GM18867 (cell line): ENCODE results near the gene DBN1.
A peak's percentile ranks its signal among the peaks of the same experiment; 100 is the strongest.

Source experiments
- ATAC-seq: cut with Tn5 transposase; IDR thresholded peaks from one replicate; pipeline ENCODE4 v1.9.1; 2021; ENCODE audit warnings: mild to moderate bottlenecking, moderate library complexity; ENCODE audit not compliant: unreplicated experiment

Gene DBN1

DNA sequence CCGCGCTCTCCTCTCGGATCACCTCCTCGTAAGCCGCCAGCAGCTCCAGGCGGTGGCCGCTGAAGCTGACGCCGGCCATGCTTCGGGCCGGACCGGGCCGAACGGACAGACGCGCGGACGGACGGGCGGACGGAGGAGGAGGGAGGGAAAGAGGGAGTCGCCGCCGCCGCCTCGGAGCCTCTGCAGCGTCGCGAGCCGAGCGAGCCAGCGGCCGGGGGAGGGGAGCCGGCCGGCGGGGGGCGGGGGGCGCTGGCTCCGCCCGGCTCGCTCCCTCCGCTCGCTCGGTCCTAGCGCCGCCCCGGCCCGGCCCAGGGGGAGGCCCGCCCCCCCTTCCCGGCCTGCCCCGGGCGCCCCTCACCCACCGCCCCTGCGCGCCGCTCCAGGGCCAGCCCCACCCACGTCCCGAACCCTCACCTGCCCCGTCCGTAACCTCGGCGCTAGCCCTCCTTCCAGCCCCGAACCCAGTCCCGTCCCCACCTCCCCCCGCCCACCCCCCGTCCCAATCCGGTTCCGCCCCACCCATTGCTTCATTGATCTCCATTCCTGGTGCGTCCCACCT lies at the start of gene DBN1:
Gene DBN1, minus strand, starts transcription at position 192 of the 559 bp plus-strand sequence. Its CDS starts 113 bp downstream, at position 79.
- ATAC-seq: peak; percentile 35

DNA sequence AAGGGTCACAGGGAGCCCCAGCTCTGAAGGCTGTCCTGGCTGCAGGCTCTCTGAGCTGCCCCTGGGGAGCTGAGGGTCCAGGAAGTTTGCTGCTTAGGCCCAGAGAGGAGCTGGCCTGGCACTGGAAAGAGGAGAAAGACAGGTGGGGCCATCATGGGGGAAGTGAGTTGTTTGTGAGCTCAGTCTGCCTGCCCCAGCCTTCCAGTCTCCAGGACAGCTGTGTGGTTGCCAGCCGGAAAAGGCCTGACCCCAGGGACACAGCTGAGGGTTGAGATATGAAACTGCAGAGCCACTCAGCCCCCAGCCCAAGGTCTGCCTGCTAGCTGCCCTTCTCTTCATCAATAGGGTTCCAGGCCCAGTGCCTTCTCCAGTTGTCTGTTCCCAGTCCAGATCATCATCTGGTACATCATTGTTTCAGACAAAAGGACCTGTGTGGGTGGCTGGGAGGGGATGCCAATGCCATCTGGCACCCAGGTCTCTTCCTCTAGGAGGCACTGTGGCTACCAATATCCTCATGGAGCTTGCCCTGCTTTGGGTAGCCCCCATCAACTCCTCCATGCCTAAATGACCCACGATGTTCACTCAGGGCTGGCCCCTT lies 47.6 kb upstream of the DBN1 start:
- ATAC-seq: no peak

DNA sequence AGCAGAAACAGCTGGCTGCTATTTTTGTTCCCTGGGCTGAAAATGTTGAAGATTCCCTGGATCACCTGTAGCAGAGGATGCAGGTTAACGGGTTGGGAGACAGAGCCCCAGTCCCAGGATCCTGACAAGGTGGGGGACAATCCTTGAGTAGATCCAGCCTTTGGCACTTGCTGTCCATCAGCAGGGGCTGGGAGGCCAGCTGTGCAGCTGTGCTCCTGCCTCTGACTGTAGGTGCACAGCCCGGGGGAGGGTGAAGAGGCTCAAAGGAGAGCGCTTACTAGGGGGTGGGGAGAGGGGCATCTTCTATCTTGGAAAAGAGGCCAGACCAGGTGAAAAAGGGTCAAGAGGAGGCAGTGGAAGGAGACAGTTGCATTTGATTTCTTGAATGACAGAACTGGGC lies 46.8 kb upstream of the DBN1 start:
- ATAC-seq: no peak

DNA sequence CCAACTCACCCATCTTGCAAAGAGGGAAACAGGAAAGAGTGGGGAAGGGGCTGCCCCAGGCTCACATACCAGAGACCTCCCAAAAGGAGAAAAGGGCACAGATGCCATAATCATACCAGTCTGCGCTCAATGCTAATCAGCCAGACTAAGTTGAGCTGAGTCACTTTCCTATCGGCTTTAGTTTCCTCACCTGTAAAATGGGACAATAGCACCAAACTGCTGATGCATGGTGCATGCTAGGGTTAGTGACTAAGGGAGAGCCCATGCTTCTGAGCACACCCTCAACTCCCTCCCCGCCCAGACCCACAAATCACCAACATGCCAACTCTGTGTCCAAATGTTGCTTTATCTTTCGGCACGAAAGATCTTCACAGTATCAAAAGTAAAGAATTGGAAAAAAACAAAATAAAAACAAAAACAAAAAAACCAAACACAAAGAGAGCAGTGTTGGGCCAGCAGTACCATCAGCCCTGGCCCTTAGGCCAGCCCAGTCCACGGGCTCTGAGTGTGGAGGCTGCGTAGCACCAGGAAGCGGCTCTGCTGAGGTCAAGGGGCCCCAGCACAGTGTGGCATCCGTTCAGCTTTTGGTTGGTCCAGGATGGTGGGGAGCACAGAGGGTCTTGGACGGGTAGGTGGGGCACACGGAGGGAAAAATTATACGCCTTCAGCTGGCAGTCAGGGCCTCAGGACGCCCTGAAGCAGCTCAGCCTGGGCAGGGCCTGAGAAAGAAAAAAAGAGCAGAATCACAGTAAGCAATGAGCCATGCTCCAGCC lies 46.2 kb upstream of the DBN1 start:
- no peak for ATAC-seq

DNA sequence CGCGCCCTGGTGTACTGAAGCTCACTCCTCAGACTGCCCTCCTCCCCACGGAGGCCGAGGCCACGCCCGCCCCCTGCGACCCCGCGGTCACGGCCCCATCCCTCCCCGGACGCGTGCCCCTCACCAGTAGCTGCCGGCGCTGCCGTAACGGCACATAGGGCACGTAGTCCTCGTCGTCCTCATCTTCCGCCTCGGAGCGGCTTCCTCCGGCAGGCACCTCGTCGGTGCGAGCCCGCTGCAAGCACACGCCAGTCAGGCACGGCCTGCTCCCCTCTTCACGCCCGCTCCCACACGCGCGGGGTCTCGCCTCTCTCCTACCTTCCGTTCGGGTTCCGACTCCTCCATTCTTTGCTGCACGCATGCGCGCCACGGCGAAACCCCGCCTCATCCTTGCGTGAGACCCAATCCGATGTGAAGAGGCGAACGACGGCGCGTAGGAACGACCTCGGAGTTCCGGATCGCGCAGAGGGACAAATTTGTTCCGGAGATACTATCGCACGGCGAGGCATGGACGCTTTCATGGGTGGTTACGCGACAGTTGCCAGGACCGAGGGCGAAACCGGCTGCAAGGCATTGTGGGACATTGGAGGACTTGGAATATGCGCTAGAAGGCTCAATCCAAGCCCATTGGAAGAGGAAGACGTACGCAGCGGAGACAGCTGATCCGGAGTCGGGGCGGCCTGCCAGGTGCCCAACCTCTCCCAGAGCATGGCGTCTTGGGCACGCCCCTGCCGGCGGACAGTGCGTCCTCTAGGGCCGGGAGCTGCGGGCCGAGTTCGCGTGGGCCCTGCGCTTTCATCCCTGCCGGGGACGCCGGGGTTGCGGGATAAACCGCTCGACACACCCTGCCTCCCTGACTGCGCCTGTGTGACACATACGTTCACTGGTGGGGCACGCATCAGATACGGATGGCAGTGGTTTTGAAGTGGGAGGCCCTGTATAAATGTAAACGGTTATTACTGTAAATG lies 43.5 kb upstream of the DBN1 start, which contains the start of gene DDX41:
Gene DDX41, minus strand, starts transcription at position 361 of the 968 bp plus-strand sequence. Its CDS starts 16 bp downstream, at position 345.
- ATAC-seq: peak; percentile 75

DNA sequence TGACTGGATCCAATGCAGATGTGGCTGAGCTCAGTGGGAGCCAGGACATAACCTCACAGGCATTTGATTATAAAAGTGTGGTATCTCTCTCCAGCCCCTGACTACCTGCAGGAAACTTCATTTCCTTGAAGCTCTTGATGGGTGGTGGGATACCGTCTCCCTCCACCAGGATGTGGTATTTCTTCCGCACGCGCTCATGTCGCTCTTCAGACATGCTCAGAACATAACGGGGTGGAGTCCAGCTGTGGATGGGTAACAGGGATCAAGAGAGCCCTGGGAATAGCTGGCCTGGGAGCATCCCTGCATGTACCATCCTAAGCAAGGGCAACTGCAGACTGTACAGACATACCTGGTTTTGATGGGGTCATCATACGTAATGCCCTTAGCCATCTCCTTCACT lies 42.1 kb upstream of the DBN1 start:
- no peak for ATAC-seq

DNA sequence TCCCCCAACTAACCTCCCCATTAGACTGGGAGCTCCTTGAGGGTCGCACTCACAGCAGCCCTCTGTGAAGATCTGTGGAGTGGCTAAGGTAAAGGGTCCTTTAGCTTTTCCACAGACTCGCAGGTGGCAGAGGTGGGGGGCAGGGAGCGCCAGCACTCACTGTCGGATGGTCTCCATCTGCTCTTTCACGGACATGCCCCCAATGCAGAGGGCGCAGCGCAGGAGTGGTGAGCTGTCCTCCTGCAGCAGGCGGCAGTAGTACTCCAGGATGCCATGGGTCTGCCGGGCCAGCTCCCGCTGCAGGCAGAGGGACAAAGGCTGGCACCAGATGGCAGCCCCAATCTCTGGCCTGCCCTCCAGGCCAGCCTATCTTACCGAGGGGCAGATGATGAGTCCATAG lies 41.1 kb upstream of the DBN1 start:
- no peak for ATAC-seq

DNA sequence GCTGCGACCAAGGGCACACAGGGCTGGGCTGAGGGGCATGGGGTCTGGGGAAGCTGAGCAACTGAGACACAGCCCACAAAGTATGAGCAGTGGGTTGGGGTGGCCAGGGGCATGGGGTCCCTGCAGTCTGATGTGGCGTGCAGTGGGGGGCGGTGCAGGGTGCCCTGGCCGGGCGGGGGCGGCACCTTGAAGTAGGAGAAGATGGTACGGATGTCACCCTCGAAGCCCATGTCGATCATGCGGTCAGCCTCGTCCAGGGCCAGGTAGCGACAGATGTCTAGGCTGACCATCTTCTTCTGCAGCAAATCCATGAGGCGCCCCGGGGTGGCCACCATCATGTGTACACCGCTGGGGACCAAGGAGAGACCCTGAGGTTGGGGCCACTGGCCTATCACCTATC lies 40.1 kb upstream of the DBN1 start:
- no peak for ATAC-seq

DNA sequence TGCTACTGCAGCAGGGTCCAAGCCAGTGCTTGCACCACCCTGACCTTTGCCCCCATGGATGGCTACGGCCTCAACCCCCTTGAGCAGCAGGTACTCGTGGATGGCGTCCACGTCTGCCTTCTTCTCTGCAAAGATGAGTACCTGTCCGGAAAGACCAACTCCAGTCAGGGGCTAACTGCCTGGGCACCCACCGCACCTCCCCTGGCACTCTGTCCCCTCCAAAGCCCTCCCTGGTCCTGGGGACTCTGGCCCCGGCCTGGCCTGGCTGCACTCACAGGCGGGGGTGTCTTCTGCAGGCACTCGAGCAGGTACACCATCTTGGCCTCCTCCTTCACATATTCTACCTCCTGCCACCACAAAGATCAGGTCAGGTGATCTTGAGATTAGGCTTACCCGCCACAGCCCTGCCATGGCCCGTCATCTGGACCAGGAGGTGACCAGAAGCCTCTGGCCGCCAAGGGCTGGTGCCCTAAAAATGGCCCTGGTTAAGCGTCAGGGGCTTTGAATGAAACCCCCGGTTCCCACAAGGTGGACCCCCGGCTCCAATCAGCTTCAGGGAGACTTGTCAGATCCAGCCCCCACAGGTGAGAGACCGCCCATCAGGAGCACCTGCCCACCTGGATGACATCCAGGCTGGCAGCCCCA lies 39.4 kb upstream of the DBN1 start:
- no peak for ATAC-seq

DNA sequence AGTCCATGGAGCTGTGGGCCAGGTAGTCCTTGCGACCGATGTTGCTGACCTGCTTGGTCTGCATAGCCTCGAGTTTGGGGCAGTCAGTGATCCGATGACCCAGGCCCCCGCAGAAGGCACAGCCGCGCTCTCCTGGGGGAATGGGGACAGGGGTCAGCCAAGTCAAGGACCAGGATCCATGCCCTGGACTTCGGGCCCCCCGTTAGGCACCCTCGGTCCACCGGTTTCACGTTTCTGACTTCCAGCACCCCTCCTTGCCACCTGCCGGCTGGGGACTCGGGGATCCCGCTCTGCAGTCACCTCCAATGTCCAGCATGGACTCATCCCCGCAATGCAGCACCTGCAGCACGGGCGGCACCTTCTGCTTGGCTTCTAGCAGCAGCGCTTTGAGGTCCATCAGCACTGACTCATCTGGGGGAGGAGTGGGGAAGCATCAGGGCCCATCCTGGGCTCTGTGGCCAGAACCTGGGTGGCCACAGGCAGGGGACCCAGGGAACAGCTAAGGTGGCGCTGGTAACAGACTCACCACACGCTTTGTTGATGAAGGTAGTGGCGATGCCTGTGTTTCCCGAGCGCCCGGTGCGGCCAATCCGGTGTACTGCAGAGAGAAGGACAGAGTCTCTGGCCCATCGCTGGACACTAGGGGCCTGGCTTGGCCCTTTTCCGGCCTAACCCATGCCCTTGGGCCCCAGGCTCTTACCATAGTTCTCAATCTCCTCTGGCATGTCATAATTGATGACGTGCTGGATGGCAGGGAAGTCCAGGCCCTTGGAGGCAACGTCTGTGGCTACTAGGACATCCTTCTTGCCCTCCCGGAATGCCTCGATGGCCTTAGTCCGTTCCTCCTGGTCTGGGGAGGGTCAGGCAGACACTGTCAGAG lies 38.6 kb upstream of the DBN1 start:
- ATAC-seq: no peak

DNA sequence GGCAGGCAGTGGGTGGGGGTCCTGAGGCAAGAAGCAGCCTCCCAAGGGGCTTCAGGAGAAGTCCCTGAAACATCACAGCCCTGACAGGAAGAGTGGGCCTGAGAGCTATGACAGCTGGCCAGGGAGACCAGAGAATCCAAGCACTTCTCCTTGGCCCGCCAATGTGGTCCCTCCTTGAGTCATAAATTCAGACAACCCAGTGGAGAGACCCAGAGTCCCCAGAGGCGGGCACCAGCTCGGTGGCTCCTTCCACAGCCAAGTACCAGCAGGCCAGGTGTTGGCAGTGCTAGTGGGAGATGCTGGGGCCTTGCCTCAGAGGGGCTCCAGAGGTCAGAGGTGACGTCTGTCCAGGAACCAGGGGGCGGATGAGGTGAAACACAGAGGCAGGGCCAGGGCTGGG lies 37.7 kb upstream of the DBN1 start:
- ATAC-seq: no peak

DNA sequence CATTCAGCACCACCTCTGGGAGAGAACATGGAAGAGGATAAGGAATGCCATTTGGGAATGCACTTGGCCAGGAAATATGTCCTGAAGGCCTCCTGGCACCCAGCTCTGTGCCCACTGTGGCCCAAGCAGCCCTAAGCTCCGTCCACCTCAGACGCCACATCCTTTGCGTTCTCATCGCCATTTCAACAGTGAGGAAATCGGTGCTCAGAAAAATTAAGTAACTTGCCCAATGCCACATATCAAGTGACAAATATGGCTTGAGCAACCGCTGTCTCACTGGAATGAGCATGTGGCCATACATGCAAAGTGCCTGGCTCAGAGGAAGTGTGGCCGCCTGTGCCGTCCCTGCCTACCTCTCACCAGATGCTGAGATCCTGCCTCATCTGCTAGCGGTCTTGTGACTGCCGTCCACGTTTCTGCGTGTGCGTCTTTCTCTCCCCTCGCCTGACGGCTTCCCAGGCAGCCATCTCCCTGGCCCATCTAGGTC lies 37.2 kb upstream of the DBN1 start:
- ATAC-seq: peak; percentile 40

DNA sequence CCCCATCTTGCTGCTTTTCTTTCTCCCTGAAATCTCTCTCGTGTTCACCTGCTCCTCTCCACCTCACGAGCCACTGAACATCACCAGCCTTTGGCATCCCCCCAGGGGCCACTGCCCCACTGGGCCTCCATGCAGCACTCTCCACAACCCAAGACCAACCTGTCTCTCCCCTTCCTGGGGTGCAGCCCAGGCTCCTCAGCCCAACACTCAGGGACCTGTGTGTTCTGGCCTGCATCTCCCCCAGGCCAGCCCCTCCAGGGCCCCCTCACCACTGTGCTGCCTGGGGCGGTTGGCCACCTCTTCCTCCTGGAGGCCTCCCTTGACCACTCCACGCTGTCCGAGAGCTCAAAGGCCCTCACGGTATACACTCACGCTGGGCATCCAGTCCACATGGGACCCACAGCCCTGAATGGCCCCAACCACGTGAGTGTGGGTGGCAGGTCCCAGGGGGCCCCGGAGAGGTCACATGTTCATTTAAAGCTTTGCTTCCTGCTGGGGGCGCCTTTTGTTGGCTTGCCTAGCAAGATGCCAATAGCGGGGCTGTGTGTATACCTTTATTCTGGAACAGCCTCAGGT lies 36.6 kb upstream of the DBN1 start:
- ATAC-seq: peak; percentile 31

DNA sequence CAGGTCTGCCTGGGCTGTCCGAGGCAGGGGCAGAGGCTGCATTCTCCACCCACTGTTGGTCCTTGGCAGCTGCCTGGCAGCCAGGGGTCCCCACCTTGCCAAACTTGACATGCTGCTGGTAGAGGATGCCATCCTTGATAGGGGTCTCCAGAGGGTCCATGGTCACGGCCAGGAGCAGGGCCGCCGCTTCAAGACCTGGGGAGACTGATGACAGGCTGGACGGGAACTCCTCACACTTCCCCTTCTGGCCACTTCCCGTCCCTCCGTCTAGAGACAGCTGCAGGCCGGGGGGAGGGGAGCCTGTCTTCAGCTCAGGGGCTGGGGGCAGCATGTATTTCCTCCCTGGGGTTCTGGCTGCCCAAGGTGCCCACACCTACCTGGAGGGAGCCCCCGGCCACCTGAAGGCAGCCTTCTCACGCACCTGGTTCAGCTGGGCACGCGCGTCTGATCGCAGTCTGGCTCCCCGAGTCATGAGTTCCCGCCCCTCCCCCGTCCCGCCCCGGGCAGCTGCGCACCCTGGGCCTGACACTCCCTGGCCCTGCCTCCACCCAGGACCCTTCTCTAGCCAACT lies 36.0 kb upstream of the DBN1 start, which contains the start of gene DOK3:
Gene DOK3, minus strand, starts transcription at position 446 of the 571 bp plus-strand sequence. Its CDS starts 286 bp downstream, at position 160.
- peak; percentile 28 for ATAC-seq

DNA sequence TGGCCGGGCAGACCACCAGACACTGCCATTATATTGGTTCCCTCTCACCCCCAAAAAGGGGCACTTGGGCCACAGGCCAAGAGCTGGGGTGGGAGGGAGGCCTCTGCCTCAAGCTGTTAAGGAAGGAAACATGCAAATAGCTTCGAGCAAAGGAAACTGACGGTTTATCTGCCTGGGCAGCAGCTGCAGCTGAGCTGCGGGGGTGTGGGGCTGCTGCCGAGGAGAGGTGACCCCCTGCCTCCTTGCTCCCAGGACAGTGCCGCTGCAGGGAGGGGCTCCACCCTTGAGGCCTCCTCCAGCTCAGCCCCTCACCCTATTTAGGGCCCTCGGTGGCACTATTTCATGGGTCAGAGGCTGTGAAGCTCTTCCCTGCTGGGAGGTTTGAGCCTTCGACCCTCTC lies 35.4 kb upstream of the DBN1 start:
- ATAC-seq: no peak

DNA sequence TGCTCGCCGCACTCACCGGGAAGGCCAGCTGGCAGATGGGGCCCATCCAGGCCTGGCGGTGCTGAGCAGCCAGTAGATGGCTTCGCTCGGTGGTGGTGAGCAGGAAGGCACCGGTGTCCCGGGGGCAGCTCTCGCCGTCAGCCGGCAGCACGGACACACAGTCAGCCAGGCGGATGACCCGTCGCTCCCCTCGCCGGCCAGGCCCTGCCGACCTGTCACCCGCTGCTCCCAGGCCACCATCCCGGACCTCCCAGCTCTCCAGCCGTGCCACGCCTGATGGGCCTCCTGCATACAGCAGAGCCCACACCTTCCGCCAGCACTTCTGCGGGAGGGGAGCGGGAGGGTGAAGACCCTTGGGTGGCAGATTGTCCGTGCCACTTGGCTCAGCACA lies 34.8 kb upstream of the DBN1 start:
- no peak for ATAC-seq

DNA sequence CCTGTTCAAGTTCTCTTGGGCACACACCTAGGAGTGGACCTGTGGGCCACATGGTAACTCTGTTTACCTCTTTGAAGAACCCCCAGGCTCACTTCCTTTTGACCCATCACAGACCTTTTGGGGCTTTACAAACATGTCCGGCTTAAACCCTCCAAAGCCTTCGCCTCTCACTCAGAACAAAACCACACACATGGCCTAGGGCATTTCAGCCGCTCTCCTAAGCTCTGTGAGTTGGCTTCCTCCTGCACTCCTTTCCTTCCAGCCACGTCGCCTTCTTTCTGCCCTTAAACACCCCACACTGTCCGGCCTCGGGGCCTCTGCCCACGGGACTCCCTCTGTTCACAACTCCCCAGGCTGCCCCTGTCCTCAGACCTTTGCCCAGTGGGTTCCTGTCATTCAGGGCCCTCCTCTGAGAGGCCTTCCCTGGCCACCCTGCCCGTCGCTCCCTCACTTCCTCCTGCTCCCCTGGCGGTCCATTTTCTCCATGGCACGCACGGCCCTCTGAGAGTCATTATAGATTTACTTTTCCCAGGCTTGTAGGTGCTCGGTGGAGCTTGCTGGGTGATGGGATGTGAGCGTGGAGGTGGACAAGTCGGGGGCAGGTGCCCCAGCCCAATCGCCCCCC lies 34.3 kb upstream of the DBN1 start:
- no peak for ATAC-seq

DNA sequence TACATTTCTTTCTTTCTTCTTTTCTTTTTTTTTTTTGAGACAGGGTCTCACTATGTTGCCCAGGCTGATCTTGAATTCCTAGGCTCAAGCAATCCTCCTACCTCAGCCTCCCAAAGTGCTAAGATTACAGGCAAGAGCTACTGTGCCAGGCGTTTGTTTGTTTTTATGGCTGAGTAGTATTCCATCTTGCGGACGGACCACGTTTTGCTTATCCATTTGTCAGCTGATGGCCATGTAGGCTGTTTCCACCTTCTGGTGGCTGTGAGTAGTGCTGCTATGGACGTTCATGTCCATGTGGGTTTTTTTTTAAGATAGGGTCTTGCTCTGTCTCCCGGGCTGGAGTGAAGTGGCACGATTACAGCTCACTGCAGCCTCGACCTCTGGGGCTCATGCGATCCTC lies 33.7 kb upstream of the DBN1 start:
- ATAC-seq: no peak
